Activated CD4-positive, alpha-beta T cell treated with anti-CD3 and anti-CD28 coated beads for 4 hours (primary cell): ENCODE data around the gene ST3GAL2.

Experiments
- DNase-seq, 2 donors: peaks; one replicate each; pipeline ENCODE4 v3.0.0-alpha.2; 2020

ST3GAL2 gene

GRCh38 chr16:70437017-70437581 lies 1.8 kb downstream of the ST3GAL2 start:
- DNase-seq: no peak

GRCh38 chr16:70434484-70435260 lies 4.2 kb downstream of the ST3GAL2 start:
- DNase-seq: no peak

GRCh38 chr16:70433458-70434103 lies 5.3 kb downstream of the ST3GAL2 start:
- no peak for DNase-seq

- no peak for DNase-seq
These were observed 6.0 kb downstream of the ST3GAL2 start for GRCh38 chr16:70432723-70433457.

GRCh38 chr16:70432356-70432722 lies 6.6 kb downstream of the ST3GAL2 start:
- no peak for DNase-seq

GRCh38 chr16:70430667-70431536 lies 8.0 kb downstream of the ST3GAL2 start:
- DNase-seq: peak; percentile 74 to 79

GRCh38 chr16:70429888-70430666 lies 8.8 kb downstream of the ST3GAL2 start:
- DNase-seq: no peak

- DNase-seq: peak in 1 of 2 donors; percentile 25
These were observed 10.5 kb downstream of the ST3GAL2 start for GRCh38 chr16:70428178-70428998.

GRCh38 chr16:70427786-70428177 lies 11.1 kb downstream of the ST3GAL2 start:
- DNase-seq: no peak

- no peak for DNase-seq
These were observed 16.4 kb downstream of the ST3GAL2 start for GRCh38 chr16:70422543-70422942.

GRCh38 chr16:70421473-70422311 lies 17.2 kb downstream of the ST3GAL2 start:
- no peak for DNase-seq

- DNase-seq: no peak
These were observed 17.9 kb downstream of the ST3GAL2 start for GRCh38 chr16:70421014-70421413.

- DNase-seq: no peak
These were observed 19.2 kb downstream of the ST3GAL2 start for GRCh38 chr16:70419384-70420327.

GRCh38 chr16:70418993-70419318 lies 19.9 kb downstream of the ST3GAL2 start:
- no peak for DNase-seq

- peak; percentile 27 to 36 for DNase-seq
These were observed 20.5 kb downstream of the ST3GAL2 start for GRCh38 chr16:70418274-70418992.

- no peak for DNase-seq
These were observed 21.2 kb downstream of the ST3GAL2 start for GRCh38 chr16:70417661-70418060.

- DNase-seq: no peak
These were observed 21.9 kb downstream of the ST3GAL2 start for GRCh38 chr16:70416748-70417616.
